Fibroblast of the aortic adventitia (primary cell): Measurements from ENCODE around the gene LGALS12. TPM values are rescaled to one million over a fixed set of nuclear protein-coding genes. Genes with fewer than 3 reads are reported as not detected.
A peak's percentile ranks its signal among the peaks of the same experiment; 100 is the strongest.

Experiments
- DNase-seq: peaks from one replicate; pipeline ENCODE4 v3.0.0-alpha.2; 2010; ENCODE audit warnings: low read depth
- H3K4me3 ChIP-seq: 2 replicates; pipeline ENCODE4 v1.5.1; 2011; ENCODE audit warnings: low read depth, mild to moderate bottlenecking, control low read depth, low read length, moderate library complexity
- total RNA-seq: library from RNA; depleted of rRNA; stranded (reverse); fragments of >200 nt; gene quantifications from 2 replicates; pipeline ENCODE4 v1.2.3, GENCODE V29; 2012; ENCODE audit warnings: low replicate concordance
- TF ChIP-seq, protein P1 (sequence below): IDR thresholded peaks from 2 replicates; pipeline ENCODE4 v1.5.1; 2011; ENCODE audit warnings: mild to moderate bottlenecking, low read length, control low read depth, inconsistent platforms; ENCODE audit not compliant: insufficient read depth

Gene LGALS12
- total RNA-seq, 1 donor = not detected

- no peak for DNase-seq
- TF ChIP-seq, protein P1, sequence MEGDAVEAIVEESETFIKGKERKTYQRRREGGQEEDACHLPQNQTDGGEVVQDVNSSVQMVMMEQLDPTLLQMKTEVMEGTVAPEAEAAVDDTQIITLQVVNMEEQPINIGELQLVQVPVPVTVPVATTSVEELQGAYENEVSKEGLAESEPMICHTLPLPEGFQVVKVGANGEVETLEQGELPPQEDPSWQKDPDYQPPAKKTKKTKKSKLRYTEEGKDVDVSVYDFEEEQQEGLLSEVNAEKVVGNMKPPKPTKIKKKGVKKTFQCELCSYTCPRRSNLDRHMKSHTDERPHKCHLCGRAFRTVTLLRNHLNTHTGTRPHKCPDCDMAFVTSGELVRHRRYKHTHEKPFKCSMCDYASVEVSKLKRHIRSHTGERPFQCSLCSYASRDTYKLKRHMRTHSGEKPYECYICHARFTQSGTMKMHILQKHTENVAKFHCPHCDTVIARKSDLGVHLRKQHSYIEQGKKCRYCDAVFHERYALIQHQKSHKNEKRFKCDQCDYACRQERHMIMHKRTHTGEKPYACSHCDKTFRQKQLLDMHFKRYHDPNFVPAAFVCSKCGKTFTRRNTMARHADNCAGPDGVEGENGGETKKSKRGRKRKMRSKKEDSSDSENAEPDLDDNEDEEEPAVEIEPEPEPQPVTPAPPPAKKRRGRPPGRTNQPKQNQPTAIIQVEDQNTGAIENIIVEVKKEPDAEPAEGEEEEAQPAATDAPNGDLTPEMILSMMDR = no peak
- no peak overlapping the region for H3K4me3 ChIP-seq
Observed at GRCh38 chr11:63508745-63509144, 2.9 kb downstream of the LGALS12 start.

- H3K4me3 ChIP-seq = no peak overlapping the region
- TF ChIP-seq, protein P1 = peak; percentile 26
- peak; percentile 77 for DNase-seq
Observed at GRCh38 chr11:63510360-63511047, 4.6 kb downstream of the LGALS12 start.

- no peak overlapping the region for H3K4me3 ChIP-seq
- DNase-seq = no peak
- TF ChIP-seq, protein P1 = no peak
Observed at GRCh38 chr11:63511048-63511748, 5.3 kb downstream of the LGALS12 start.

DNA sequence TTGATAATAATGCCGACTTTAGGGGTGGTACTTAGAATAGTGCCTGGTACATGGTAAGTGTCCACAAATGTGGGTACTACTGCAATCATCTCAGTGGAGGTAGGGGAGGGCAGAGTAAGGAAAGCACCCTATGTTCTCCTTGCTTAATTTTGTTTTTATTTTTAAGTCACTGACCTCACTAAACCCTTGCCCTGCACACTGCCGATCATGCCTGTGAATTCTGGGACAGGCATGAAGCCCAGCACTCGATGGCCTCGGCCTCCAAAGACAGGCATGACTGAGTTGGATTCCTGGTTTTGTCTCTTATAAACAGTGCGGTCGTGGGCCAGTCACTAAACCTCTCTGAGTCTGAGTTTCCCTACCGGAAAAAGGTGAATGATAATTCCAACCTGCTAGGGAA, 6.9 kb downstream of the LGALS12 start:
- DNase-seq = no peak
- TF ChIP-seq, protein P1 = no peak

GRCh38 chr11:63516109-63516508, 10.2 kb downstream of the LGALS12 start:
- TF ChIP-seq, protein P1 = no peak
- no peak for DNase-seq

More for the DNA sequence above, 6.9 kb downstream of the LGALS12 start:
- H3K4me3 ChIP-seq = no peak overlapping the region

DNA sequence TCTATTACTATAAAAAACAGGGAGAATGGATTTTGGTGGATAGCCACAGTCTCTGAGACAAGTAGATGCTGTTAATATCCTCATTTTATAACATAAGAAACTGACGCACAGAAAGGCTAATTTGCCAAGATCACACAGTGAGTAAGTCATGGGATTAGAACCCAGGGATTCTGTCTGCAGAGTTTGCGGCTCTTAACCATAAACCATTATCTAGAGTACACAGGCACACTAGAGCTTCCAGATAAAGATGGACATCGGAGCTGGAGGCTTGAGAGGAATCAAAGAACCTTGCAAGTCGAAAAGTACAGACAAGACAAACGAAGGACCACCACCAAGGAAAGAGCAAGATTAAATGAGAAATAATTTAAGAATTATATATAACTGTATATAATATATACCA, 11.3 kb downstream of the LGALS12 start:
- DNase-seq = no peak
- no peak overlapping the region for H3K4me3 ChIP-seq
- TF ChIP-seq, protein P1 = no peak

More at GRCh38 chr11:63516109-63516508, 10.2 kb downstream of the LGALS12 start:
- no peak overlapping the region for H3K4me3 ChIP-seq
